Loucy (cell line): ENCODE data around the gene PMVK.

Experiments
- CTCF ChIP-seq: fragments of 200-600 bp; sonication (generic); conservative IDR thresholded peaks from 2 replicates; pipeline ENCODE4 v1.5.1; 2014; ENCODE audit warnings: mild to moderate bottlenecking, antibody characterized with exemption, low read length
- EZH2phosphoT487 ChIP-seq: fragments of 200-600 bp; IDR thresholded peaks from 2 replicates; pipeline ENCODE4 v1.6.1; 2018; ENCODE audit warnings: antibody characterized with exemption, mild to moderate bottlenecking, moderate library complexity, borderline replicate concordance

GRCh38 chr1:154958036-154958435 is 21.5 kb upstream of the PMVK start:
- TF ChIP-seq CTCF, result no peak
- TF ChIP-seq EZH2phosphoT487, result no peak
